NCI-H2081 treated with DMSO at 0.1 percent for 48 hours (cell line): Measurements from ENCODE around the gene KLHDC1.
"Not testable (repeated sequence)": the region's sequence is repeated elsewhere in the genome, so short reads cannot be mapped to it uniquely, and the experiment has no call there.

Experiments used
- DNase-seq: peaks from one replicate; lab custom pipeline; 2025; lab: John Stamatoyannopoulos, UW

Gene KLHDC1

DNA sequence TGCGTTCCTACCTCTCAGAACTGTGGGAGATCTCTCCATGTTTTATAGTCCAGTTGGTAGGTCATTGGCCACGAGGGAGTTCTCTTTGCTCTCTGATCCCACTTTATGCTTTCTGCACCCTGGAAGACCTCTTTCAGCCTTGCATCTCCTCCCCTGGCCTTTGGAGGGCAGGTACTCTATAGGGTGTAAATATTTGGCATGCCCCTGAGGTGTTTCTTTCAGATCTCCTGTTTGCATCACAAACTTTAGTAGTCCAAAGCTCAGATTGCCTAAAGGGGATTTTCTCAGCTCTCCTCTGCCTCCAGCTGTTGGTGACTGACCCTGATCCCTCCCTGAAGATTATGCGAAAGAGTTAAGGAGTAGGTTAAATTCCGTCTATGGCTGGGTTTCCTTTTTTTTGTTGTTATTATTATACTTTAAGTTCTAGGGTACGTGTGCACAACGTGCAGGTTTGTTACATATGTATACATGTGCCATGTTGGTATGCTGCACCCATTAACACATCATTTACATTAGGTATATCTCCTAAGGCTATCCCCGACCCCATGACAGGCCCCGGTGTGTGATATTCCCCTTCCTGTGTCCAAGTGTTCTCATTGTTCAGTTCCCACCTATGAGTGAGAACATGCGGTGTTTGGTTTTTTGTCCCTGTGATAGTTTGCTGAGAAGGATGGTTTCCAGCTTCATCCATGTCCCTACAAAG is 29.0 kb downstream of the KLHDC1 start:
- not testable (repeated sequence) for DNase-seq

DNA sequence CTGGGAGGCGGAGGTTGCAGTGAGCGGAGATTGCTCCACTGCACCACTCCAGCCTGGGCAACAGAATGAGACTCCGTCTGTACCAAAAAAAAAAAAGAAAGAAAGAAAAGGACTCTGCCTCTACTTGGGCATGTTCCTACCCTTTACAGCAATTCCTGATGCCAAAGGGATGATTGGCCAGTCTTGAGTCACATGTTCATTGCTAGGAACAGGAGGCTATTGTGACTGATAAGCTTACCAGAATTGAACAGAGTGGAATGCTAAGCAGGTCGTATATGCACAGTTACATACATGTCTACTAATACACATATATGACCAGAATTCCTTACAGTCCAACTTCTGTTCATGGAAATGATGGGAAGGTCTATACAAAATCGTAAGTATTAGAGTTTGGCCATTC is 34.3 kb downstream of the KLHDC1 start:
- DNase-seq: no peak

DNA sequence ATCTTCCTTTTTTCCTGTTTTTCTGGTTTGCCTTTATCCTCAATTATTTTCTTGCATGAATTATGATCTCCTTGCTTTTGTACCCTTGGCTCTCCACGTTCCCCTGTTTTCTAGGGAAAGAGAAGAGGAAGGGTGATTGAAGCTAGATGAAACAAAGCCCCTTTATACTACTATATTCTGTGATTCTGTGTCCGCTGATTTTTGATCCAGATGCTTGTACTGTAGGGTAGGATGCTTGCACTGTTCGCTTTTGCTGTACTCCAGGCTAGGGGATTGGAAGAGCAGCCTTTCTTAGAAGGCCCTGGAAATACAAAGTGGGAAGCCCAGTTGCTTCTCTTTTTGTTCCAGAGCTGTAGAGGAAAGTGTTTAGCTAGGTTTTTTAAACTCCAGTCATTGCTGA is 40.0 kb downstream of the KLHDC1 start:
- no peak for DNase-seq

DNA sequence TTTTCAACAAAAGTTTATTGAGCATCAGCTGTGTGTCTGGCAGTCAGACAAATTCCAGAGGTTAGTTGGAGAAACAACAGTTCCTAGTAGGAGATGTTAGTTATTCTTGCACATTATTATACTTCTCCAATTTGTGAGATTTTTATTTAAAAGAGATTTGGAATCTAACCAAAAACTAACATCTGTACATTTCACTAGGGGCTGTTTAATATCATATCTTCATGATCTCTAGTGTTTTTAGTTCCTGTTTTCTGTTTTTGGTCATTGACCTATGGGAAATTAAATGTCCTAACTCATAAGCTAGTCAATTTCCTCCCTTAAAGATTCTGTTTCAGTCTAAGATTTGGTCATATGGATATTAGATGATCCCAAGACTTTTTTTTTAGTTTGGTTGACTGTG is 40.9 kb downstream of the KLHDC1 start:
- DNase-seq: no peak

DNA sequence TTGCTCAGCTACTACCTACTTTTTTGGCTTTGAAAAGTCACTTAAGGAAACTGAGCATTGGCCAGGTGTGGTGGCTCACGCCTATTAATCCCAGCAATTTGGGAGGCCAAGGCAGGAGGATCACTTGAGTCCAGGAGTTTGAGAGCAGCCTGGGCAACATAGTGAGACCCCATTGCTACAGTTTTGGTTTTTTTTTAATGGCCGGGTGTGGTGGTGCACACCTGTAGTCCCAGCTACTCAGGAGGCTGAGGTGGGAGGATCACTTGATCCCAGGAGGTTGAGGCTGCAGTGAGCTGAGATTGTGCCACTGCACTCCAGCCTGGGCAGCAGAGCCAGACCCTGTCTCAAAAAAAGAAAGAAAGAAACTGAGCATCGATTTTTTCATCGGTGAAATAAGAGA is 42.7 kb downstream of the KLHDC1 start:
- not testable (repeated sequence) for DNase-seq

DNA sequence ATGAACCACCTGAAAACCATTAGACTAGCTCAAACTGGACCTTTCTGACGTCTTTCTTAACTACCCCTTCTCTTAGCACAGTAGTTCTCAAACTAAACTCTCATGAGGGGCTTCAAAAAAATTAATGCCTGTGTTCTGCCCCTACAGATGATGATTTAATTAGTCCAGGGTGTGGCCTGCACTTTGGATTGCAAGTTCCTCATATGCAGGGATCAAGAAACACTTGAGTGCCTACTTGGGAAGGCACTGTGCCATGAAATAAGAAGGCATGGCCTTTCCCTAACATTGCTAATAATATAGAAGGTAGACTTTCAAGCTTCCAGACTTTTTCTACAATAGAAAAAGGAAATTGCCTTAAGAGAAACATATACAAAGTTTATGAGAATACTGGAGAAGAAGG is 52.3 kb downstream of the KLHDC1 start:
- no peak for DNase-seq

DNA sequence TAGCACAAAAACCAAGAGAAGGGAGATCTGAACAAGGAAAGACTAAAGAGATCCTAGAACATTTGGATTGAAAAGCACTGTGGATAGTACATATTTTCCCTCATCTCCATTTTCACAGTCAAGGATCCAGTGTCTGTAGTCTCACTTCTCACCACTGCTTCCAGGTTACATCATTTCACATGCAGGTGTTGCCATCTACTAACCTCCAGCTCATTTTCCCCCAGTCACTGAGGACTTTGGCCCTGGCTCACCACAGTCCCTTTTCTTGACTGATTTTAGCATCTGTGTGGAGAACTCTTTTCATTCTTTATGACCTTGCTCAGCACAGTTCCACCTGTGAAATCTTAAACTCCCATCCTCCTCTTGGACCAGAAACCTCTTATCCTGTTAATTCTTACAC is 53.6 kb downstream of the KLHDC1 start:
- not testable (repeated sequence) for DNase-seq

DNA sequence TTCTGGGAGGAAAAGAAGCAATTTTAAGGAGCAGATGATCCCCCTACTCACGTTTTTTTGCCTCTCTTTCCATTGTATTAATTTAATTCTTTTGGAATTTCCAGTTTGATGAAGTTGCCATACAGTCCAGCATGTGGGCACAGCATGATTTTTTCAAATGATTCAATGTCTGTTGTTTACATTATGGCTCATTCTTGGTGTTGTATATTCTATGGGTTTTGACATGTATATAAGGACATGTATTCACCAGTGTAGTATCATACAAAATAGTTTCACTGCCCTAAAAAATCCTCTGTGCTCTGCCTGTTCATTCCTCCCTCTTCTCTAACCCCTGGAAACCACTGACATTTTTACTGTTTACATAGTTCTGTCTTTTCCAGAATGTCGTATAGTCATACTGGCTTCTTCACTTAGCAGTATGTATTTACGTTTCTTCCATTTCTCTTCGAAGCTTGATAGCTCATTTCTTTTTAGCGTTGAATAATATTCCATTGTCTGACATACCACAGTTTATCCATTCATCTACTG is 61.7 kb downstream of the KLHDC1 start:
- DNase-seq: no peak

DNA sequence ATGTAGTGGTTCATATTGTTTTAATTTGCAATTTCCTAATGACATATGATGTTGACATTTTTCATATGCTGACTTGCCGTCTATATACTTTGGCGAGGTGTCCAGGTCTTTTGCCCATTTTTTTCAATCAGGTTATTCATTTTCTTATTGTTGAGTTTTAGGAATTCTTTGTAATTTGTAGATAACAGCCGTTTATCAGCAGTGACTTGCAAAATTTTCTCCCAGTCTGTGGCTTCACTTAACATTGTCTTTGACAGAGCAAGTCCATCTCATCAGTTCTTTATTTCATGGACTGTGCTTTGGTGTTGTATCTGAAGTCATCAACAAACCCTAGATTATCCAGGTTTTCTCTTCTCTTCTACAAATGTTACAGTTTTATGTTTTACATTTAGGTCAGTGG is 62.5 kb downstream of the KLHDC1 start:
- DNase-seq: no peak

DNA sequence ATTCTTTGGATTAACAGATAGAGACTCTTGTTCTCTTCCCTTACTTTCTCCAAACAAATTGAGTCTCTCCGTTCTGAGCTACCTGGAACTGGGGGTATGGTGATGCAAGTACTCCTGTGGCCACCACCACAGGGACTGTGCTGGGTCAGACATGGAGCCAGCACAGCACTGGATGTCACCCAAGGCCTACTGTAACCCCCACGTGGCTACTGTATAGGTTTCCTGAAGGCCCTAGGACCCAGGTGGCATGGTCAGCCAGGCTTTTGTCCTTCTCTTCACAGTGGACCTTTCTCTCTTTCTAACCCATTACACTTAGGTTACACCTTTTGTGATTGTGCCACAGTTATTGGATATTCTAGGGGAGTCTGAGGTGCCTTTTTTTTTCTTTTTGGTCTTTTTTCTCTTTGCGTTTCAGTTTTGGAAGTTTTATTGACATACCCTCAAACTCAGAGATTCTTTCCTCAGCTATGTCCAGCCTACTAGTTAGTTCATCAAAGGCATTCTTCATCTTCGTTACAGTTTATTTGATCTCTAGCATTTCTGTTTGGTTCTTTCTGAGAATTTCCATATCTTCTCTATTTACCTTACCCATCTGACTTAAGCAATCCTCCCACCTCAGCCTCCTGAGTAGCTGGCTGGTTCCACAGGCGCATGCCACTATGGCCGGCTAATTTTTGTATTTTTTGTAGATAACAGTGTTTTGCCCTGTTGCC is 69.1 kb downstream of the KLHDC1 start:
- DNase-seq: no peak

DNA sequence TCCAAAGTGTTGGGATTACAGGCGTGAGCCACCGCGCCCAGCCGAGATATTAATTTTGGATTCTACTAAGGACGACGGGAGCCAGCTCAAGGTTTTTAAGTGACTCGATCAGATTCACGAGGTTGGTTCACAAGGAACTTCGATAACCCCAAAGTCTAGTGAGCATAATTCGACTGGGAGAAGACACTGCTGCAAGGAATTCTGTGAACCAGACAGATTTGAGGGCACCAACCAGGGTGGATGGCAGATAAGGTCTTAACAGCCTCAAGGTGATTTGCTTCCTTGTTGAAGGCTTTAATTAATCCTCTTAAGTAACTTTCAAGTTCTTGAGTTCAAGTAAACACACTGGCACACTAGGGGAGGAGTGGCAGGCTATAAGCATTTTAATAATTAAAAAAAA is 73.9 kb downstream of the KLHDC1 start:
- DNase-seq: no peak

DNA sequence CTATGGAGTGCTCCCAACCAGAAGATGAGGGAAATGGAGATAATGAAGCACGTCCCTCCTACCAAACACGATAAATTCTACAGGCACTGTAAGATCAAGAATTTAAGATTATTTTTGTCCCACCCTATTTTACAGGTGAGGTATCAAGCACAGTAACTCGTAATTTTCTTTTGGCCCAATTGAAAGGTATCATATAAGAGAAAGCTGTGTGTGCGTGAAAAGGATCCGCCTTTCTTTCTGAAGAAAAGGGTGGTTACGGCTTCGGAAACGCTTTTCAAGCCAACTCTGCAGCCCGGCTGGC is 74.3 kb downstream of the KLHDC1 start:
- DNase-seq: no peak

DNA sequence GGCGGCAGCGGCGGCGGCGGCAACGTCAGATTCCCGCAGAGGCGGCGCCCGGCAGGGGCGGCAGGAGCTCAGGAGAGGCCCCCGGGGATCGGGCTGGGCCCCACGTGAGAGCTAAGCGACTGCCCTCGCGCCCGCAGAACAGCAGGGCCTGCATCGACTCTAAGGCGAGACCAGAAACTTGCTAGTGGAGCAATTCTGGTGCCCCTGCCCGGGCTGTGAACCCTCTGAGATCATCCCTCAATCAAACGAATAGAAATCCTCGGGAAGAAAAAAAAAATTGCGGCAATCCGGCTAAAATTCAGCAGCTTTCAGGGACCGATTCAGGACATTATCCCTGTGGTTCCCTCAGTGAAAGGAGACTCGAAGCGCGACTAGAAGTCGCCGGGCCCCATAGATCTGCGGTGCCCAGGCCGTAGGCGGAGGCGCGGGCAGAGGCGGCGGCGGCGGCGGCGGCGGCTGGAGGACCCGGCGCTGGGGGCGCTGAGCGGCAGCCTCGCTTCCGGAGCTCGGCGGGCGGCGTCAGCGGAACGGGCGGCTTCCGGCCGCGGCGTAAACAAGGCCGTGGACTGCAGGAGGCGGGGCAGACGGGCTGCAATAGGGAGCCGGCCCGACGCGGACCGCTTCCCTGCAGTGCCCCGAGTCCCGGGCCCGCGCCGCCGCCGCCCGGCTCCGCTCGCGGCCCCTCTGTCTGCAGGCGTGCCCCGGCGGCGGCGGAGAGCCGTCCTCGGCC is 74.8 kb downstream of the KLHDC1 start, which contains the start of gene KLHDC2:
KLHDC2 (plus strand) TSS at position 583 of the 730 bp plus-strand sequence. CDS start 316 bp downstream, outside the sequence.
- no peak for DNase-seq

DNA sequence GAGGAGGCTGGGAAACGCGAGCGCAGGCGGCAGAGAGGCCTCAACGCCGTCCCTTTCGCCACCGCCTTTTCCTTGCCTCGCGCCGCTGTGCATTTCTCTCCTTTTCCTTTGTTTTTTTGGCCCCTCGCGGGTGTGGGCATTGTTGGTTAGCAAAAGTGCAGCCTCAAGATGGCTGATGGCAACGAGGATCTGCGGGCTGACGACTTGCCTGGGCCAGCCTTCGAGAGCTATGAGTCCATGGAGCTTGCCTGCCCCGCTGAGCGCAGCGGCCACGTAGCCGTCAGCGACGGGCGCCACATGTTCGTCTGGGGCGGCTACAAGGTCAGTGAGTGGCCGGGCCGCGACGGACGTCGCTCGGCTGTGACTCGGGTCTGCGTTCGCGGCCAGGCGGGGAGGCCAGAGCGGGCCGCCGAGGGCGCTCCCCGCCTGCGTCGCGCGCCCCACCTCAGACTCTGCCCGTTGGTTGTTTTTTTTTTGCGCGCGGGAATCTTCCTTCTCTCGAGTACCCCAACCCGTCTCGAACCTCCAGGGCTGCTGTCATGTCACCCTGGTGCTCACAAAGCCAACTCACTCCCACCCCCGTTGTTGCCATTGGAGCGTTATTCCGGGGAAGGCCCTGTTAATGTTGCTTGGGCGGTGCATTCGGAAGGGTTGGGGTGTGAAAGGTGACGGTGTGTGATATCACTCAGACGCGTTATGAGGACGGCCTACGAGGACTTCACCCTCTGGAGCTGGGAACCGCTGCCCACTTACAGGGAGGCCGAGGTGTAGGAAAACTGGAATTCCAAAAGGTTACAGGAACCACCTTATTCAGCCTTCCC is 75.6 kb downstream of the KLHDC1 start:
- no peak for DNase-seq

DNA sequence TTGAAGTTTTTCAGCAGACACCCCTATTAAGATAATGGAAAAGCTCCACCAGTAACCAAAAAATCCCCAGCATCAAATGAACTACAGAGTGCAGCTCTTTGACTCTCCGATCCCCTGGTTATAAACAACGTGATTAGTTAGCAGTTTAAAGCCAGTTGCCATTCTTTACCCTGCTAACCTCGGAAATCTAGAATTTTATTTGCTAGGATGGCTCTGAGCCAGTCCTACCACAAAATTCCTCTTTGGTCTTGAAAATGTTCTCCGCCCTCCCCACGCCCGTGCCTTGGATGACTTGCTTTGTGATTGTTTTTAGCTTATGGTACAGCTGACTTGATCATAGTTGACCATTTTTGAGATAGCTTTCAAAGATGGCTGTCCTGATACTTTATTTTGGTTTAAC is 76.3 kb downstream of the KLHDC1 start:
- DNase-seq: no peak

DNA sequence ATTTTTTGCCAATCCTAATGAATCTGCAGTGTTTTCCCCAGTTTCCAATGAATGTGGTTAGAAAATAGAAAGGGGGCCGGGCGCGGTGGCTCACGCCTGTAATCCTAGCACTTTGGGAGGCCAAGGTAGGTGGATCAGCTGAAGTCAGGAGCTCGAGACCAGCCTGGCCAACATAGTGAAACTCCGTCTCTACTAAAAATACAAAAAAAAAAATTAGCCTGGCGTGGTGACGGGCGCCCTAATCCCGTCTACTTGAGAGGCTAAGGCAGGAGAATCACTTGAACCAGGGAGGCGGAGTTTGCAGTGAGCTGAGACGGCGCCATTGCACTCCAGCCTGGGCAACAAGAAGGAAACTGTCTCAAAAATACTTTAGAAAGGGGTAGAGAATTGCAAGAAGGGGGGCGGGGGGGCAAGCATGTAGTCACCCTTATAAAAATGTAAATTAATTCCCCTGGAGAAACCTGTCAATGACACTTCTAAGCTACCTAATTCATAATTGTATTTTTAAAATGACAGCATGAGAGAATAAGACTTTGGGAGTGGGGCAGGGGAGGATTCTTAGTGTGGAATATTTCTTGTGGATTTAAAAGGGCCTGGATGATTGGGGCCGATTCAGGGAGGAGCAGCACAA is 76.8 kb downstream of the KLHDC1 start:
- DNase-seq: no peak

DNA sequence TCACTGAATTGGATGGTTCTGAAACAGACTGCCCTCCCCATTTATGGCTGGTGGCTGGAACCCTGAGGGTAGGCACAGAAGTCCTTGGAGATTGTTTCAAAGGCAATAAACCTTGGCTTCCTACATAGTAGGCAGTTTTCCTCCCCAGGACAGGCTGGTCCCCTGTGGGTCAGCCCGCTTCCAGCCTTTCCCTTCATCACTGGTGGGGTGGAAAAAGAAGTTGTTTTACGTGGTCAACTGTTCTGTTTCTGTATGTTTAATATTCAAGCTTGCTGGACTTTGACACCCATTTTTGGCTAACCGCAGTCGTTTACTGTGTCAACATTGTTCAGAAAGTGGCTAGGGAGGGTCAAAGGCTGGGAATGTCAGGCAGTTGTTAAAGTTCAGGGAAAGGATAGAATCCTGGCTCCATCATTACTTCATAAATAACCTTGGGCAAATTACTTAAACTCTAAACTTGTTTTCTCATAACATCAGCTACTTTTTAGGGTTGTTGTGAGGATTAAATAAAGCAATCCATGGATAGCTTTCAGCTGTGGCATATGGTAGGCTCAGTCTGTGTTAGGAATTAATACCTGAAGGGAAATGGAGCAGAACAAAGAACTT is 77.4 kb downstream of the KLHDC1 start:
- DNase-seq: no peak

DNA sequence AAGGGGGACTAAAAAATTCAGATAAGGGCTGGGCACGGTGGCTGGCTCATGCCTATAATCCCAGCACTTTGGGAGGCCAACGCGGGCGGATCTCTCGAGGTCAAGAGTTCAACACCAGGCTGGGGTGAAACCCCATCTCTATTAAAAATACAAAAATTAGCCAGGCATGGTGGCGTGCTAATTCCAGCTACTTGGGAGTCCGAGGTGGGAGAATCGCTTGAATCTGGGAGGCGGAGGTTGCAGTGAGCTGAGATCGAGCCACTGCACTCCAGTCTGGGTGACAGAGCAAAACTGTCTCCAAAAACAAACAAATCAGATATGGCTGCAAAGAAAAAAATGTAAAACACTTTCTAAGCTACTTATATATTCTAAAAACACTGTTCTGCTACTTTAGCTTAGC is 78.8 kb downstream of the KLHDC1 start:
- not testable (repeated sequence) for DNase-seq

DNA sequence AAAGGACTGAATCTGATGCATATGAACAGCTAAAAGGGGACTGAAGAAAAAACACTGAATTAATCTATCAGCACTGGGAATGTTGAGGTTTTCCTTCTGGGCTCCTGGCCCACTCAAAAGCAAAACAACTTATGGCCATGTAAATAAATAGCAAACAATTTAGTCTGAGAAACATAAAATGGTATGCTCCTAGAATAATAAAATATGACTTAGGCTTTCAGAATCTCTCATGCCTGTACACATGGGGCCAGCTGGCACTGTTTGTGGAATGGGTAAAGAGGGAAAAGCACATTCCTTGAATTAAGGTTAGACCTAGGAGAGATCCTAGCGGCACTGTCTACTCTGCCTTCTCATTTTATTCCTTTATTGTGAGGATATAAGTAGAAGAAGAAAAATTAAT is 81.2 kb downstream of the KLHDC1 start:
- DNase-seq: no peak

DNA sequence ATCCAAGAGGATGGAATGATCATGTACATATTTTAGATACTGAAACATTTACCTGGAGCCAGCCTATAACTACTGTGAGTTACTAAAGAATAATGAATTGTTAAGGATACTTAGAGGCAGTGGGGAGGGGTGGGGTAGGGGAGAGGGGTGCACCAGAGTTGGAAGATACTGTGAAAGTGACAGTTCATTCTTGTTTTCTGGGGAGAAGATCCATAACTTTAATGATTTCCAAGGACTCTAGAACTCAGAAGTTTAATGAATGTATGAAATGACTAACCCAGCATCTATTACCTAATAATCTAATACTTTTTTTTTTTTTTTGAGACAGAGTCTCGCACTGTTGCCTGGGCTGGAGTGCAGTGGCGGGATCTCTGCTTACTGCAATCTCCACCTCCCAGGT is 85.5 kb downstream of the KLHDC1 start:
- DNase-seq: no peak

DNA sequence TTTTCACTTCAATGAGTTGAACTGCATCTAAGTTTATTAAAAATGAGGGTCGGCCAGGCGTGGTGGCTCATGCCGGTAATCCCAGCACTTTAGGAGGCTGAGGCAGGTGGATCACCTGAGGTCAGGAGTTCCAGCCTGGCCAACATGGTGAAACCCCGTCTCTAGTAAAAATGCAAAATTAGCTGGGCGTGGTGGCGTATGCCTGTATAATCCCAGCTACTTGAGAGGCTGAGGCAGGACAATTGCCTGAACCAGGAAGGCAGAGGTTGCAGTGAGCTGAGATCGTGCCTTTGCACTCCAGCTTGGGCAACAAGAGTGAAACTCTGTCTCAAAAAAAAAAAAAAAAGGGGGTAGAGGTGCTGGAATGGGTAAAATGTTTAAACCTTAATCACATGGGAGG is 88.1 kb downstream of the KLHDC1 start:
- DNase-seq: not testable (repeated sequence)
